Kidney (tissue), 14 donors: ENCODE measurements around the gene UBAC1. TPM values are rescaled to one million over a fixed set of nuclear protein-coding genes. Genes with fewer than 3 reads are reported as not detected.

Experiments
- DNase-seq, 5 donors: peaks; one replicate each; pipeline ENCODE4 v3.0.0-alpha.2; 2013 to 2020
- FAIRE-seq: peaks from 2 replicates; lab custom pipeline; 2012; peaks lifted over from hg19 to GRCh38; lab: Jason Lieb, UNC
- H3K27ac ChIP-seq, 2 donors: one replicate each; pipeline ENCODE4 v1.7.0; 2013; ENCODE audit warnings: low read depth in 2 of 2, low read length in 2 of 2, inconsistent platforms in 1 of 2
- H3K27me3 ChIP-seq: one replicate; pipeline ENCODE4 v1.7.1; 2013; ENCODE audit warnings: low read length, inconsistent platforms; ENCODE audit not compliant: control insufficient read depth, insufficient read depth
- H3K36me3 ChIP-seq, 3 donors: one replicate each; pipeline versions ENCODE4 v1.7.0 to v1.7.1; 2013; ENCODE audit warnings: low read length in 3 of 3, control low read depth in 1 of 3, inconsistent platforms in 1 of 3; ENCODE audit not compliant: insufficient read depth in 3 of 3, control insufficient read depth in 2 of 3
- H3K4me1 ChIP-seq, 3 donors: one replicate each; pipeline versions ENCODE4 v1.7.0 to v1.7.1; 2013; ENCODE audit warnings: low read length in 3 of 3, inconsistent platforms in 1 of 3, low read depth in 1 of 3; ENCODE audit not compliant: control insufficient read depth in 2 of 3, insufficient read depth in 2 of 3
- H3K4me3 ChIP-seq, 3 donors: one replicate each; pipeline versions ENCODE4 v1.7.0 to v1.8.1; 2013; ENCODE audit warnings: low read length in 3 of 3, control low read depth in 1 of 3, inconsistent platforms in 1 of 3
- H3K9ac ChIP-seq, 3 donors: one replicate each; pipeline versions ENCODE4 v1.7.0 to v1.7.1; 2013; ENCODE audit warnings: low read length in 3 of 3, control low read depth in 1 of 3, inconsistent platforms in 1 of 3
- H3K9me3 ChIP-seq, 3 donors: one replicate each; pipeline versions ENCODE4 v1.7.0 to v1.7.1; 2013; ENCODE audit warnings: low read length in 3 of 3, control low read depth in 1 of 3, inconsistent platforms in 1 of 3; ENCODE audit not compliant: control insufficient read depth in 2 of 3, insufficient read depth in 1 of 3
- intact Hi-C: fragments of 100-400 bp; cut with DNase I; formaldehyde crosslinking; loops from one replicate; pipeline ENCODE4 v1.11.1; 2022
- polyA plus RNA-seq: library from polyadenylated mRNA; stranded (reverse); fragments of 350-450 nt; fragmentation: Illumina TruSeq; extraction: RNeasy Lipid Tissue Mini Kit (QIAGEN cat#74804); gene quantifications from one replicate; pipeline ENCODE4 v1.2.3, GENCODE V29; 2014; ENCODE audit warnings: low read depth, low replicate concordance; ENCODE audit not compliant: insufficient read depth
- total RNA-seq: library from RNA; stranded (reverse); fragmentation: NEBNext Ultra II Directional; extraction: Animal tissue kit (Norgen Biotek cat#: 25700); gene quantifications from one replicate; pipeline ENCODE4 v1.2.1, GENCODE V29; 2021
- TF ChIP-seq, protein P1 (sequence below): IDR thresholded peaks from 3 replicates; pipeline ENCODE4 v1.5.1; 2012; ENCODE audit warnings: mild to moderate bottlenecking, moderate library complexity, borderline replicate concordance; ENCODE audit not compliant: insufficient read depth; ENCODE audit errors: extremely low read depth
- donor health status: control.
- donor health status: control.
- donor health status: control.
- donor health status: control.
- donor health status: control.
- donor health status: DM: yes; HTN: yes; CAD: no.
- donor health status: Normal renal cell carcinoma (clear cell type).

Gene UBAC1
- total and polyA plus RNA-seq, 2 donors from 2014 or later, result 40.2 to 52.6 TPM

DNA sequence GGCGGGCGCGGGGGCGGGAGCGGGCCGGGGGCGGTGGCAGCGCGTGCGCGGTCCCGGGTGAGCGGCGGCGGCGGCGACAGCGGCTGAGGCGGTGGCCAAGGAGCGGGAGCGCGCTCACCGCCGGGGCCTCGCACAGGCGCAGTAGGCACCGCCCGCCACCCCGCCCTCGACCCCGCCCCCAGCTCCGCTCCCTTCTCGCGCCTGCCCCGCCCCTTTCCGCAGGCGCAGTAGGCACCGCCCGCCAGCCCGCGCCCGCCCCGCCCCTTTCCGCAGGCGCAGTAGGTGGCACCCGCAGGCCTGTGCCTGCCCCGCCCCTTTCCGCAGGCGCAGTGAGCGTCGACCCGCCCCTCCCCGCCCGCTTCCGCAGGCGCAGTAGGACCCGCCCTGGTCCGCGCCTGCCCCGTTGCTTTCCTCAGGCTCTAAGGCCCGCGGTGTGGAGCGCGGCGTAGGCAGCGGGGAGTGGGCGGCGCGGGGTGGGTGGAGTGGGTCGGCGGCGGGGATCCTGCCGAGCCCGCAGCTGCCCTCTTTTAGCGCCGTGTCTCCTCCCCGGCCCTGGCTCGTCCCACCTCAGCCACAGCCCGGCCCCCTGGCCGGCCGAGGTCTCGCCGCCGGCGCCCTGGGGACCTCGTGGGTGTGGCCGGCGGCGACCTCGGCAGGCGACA, 53.6 kb downstream of the UBAC1 start, which contains the start of gene CAMSAP1:
CAMSAP1 (minus strand) TSS at position 116 of the 662 bp plus-strand sequence. CDS start 387 bp downstream, outside the sequence.
- intact Hi-C loops, result no loop called here
- Histone ChIP-seq H3K9ac (peak within 1 kb of the TSS; percentile 29 to 53 (median 34)), H3K4me1 (peaks cover 0 to 20% (median 13%) of the 10 kb centered on the region in 3 donors), H3K36me3 (no peaks in the 10 kb centered on the region), H3K9me3 (no peaks in the 10 kb centered on the region), H3K4me3 (peak within 1 kb of the TSS; percentile 59 to 74 (median 66)), H3K27ac (peak within 1 kb of the TSS; percentile 48 to 76), H3K27me3 (no peaks in the 10 kb centered on the region)
- FAIRE-seq (no peak), DNase-seq (peak; percentile 96 to 98 (median 98))
- TF ChIP-seq, protein P1, sequence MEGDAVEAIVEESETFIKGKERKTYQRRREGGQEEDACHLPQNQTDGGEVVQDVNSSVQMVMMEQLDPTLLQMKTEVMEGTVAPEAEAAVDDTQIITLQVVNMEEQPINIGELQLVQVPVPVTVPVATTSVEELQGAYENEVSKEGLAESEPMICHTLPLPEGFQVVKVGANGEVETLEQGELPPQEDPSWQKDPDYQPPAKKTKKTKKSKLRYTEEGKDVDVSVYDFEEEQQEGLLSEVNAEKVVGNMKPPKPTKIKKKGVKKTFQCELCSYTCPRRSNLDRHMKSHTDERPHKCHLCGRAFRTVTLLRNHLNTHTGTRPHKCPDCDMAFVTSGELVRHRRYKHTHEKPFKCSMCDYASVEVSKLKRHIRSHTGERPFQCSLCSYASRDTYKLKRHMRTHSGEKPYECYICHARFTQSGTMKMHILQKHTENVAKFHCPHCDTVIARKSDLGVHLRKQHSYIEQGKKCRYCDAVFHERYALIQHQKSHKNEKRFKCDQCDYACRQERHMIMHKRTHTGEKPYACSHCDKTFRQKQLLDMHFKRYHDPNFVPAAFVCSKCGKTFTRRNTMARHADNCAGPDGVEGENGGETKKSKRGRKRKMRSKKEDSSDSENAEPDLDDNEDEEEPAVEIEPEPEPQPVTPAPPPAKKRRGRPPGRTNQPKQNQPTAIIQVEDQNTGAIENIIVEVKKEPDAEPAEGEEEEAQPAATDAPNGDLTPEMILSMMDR, result no peak

GRCh38 chr9:135907006-135907430, 54.2 kb downstream of the UBAC1 start:
- H3K36me3 ChIP-seq, result no peaks in the 10 kb centered on the region
- H3K27ac ChIP-seq, result no peak overlapping the region
- no peaks in the 10 kb centered on the region for H3K27me3 ChIP-seq
- FAIRE-seq (no peak), DNase-seq (peak in 3 of 5 donors; percentile 43 to 80 (median 61))
- H3K4me1 ChIP-seq, result peaks cover 0 to 20% (median 13%) of the 10 kb centered on the region in 3 donors
- intact Hi-C loops, result no loop called here
- no peak overlapping the region for H3K9ac ChIP-seq
- TF ChIP-seq, protein P1, result no peak
- H3K9me3 ChIP-seq, result no peaks in the 10 kb centered on the region
- peak overlapping the region in 1 of 3 donors; percentile 66 for H3K4me3 ChIP-seq

DNA sequence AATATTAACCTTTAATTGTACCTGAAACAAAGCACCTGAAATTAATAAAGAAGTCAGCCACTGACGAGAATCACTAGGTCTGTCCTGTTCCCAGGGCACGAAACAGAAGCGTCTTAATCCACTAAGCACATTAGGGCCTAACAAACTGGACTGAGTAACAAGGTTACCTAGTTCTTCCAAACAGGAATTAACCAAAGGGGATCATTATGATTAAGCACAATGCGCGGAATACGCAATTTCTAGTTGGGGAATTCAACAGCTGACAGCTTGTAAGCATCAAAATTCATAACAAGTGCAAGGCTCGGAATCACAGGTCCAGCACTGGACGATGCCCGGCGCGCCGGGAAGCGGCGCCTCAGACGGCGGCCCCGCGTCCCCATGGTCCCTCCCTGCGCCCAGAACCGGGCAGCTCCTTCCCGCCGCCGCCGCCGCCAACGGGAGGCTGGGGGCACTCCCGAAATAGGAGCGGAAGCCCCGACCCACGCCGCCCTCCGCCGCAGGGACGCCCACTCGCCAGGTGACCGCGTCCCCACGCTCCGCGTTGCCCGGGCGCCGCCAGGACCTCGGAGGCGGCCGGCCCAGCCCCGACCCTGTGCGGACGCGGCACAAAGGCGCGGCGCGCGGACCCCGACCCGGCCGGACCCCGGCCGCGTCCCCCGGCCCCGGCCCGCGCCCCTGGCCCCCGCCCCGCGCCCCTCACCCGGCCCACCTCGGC, 54.7 kb downstream of the UBAC1 start:
- Histone ChIP-seq H3K4me1 (peaks cover 0 to 20% (median 13%) of the 10 kb centered on the region in 3 donors), H3K9me3 (no peaks in the 10 kb centered on the region), H3K27me3 (no peaks in the 10 kb centered on the region), H3K4me3 (peak overlapping the region; percentile 59 to 74 (median 66)), H3K36me3 (no peaks in the 10 kb centered on the region), H3K9ac (peak overlapping the region; percentile 29 to 53 (median 34)), H3K27ac (peak overlapping the region; percentile 48 to 60)
- TF ChIP-seq, protein P1, result no peak
- FAIRE-seq, result no peak
- peak in 3 of 5 donors; percentile 44 to 59 (median 52) for DNase-seq
- intact Hi-C loops, result no loop called here
